Measurements from ENCODE around the gene SORCS2.

DNA sequence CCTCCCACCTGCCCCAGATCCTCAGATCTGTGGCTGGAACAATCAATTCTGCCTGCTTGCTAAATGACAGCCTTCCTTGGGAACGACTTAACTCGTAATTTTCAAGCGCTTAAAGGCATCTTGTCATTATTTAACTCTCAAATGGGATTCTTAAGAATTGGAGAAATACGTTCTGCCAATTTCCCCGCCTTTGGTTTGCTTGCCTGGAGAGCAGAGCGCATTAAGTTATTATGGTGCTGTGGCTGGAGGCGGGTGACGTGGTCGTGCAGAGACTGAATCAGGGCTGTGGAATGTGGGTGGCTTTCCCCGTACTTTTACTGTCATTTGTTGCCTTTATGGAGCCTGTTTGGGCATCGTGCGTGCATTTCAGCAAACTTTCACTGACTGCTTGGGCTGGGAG is 321.3 kb downstream of the SORCS2 start:
- TF ChIP-seq EZH2 (IDR thresholded peaks at IDR 0.05) (no peak), POLR2AphosphoS5 (IDR thresholded peaks at IDR 0.05; ENCODE audit: borderline replicate concordance, low read depth, low read length) (no peak), FOXP2 (optimal IDR thresholded peaks at IDR 0.05; ENCODE audit: control extremely low read depth, extremely low read length, insufficient read depth) (no peak)

Data from SK-N-MC (cell line).